K562 treated with DMSO at 1 percent for 12 hours (cell line): ENCODE measurements around the gene KDM5B. TPM values are rescaled to one million over a fixed set of nuclear protein-coding genes. Genes with fewer than 3 reads are reported as not detected.

Experiments
- total RNA-seq: library from RNA; unstranded; fragments of 300-600 nt; gene quantifications from 2 replicates; pipeline ENCODE4 v1.2.3, GENCODE V29; 2022; ENCODE audit not compliant: insufficient read depth

KDM5B gene
- 15.5 and 41.4 TPM in 2 replicates for total RNA-seq

GRCh38 chr1:202807926-202808757, at the start of gene KDM5B:
Gene KDM5B, minus strand, starts transcription at chr1:202808421. Its CDS starts 116 bp downstream, at chr1:202808305.

GRCh38 chr1:202810615-202811295, 2.5 kb upstream of the KDM5B start, which contains the start of gene PCAT6:
Gene PCAT6, plus strand, starts transcription at chr1:202810954.

GRCh38 chr1:202710070-202711045, 97.9 kb downstream of the KDM5B start, which contains the start of gene SYT2:
Gene SYT2, minus strand, starts transcription at chr1:202710454. Its CDS starts 104,682 bp downstream, at chr1:202605772.

Other genes with a start within 250 kb of the KDM5B start
- 0.11 TPM in 1 of 2 replicates, not detected in the other for gene SYT2, start 98.0 kb downstream of the KDM5B start, total RNA-seq
- not detected in 2 replicates for gene PCAT6, start 2.5 kb upstream of the KDM5B start, total RNA-seq
- gene RABIF, start 80.7 kb upstream of the KDM5B start, total RNA-seq = 18.2 and 27.8 TPM in 2 replicates
- gene KLHL12, start 118.8 kb upstream of the KDM5B start, total RNA-seq = 11.6 and 27.5 TPM in 2 replicates
- gene ADIPOR1, start 149.9 kb upstream of the KDM5B start, total RNA-seq = 90.9 and 140 TPM in 2 replicates
- gene CYB5R1, start 158.8 kb upstream of the KDM5B start, total RNA-seq = 40.4 and 54.3 TPM in 2 replicates
- gene TMEM183A, start 199.0 kb upstream of the KDM5B start, total RNA-seq = 45.4 and 87.6 TPM in 2 replicates
- 1.3 and 1.6 TPM in 2 replicates for gene PPFIA4, start 218.1 kb upstream of the KDM5B start, total RNA-seq